Medulla oblongata (tissue), 1 donor: ENCODE results near the gene TRPV4.

ENCODE experiments used
- DNase-seq: peaks from one replicate; pipeline ENCODE4 v3.0.0-alpha.2; 2015; ENCODE audit errors: extremely low spot score

Gene TRPV4

GRCh38 chr12:109740694-109741245 lies 92.4 kb downstream of the TRPV4 start:
- DNase-seq = no peak

DNA sequence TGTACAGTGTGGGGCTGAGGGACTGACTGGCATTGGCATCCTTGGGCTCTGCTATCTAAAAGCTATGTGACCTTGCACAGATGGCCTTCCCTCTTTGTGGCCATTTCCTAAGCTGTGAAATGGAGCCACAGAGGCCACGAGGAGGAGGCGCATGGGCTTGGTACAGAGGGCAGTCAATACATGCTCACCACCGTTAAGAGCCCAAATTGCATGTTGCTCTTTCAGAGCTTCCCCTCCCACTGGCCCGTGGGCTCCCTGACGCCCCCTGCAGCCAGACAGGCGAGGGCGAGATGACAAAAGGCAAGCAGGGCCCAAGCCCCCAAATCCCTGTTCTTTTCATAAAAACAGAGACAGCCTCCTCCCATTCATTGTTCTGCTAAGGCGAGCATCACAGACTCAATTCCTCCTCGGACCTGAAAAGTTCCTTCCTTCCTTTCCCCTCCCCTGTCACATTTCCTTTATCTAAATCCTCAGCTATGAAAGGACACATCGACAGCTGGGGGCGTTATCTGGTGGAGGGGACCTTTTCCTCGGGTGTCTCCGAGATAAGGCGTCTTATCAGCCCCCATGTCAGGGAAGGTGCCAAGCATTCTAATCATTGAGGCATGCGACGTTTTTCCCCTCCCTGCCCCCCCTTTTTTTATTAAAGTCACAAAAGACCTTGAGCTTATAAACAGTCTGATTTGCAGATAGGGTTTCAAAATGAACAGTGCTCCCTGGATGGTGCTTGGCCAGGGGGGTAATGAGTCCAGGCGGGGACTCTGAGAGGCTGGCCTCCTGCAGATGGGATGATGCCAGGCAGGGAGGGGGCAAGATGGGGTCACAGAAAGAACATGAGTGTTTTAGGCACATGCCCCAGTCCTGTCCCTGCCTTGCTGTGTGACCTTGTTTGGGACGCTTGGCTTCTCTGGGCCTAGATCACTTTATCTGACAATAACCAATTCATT lies 93.2 kb downstream of the TRPV4 start:
- no peak for DNase-seq

GRCh38 chr12:109738878-109739665 lies 94.1 kb downstream of the TRPV4 start:
- DNase-seq = no peak

- no peak for DNase-seq
These were observed 95.0 kb downstream of the TRPV4 start for GRCh38 chr12:109738209-109738608.

DNA sequence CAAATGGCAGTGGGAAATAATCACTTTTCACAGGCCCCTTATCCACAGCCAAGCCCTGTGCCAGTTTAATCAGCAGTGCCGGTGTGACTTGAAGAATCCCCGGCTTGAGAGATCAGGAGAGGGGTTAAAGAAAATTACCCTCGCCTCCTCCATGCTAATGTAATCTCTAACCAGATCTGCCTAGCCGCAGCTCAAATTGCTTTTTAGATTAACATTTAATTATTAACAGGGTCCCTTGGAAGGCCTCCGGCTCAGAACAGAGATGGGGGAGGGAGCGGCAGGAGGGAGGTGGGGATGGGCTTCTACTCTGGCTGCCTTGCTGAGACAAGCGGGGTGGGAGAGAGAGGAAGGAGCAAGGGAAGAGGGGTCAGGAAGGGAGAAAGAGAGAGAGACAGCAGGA lies 95.6 kb downstream of the TRPV4 start:
- no peak for DNase-seq

- no peak for DNase-seq
These were observed 96.1 kb downstream of the TRPV4 start for GRCh38 chr12:109737126-109737525.

DNA sequence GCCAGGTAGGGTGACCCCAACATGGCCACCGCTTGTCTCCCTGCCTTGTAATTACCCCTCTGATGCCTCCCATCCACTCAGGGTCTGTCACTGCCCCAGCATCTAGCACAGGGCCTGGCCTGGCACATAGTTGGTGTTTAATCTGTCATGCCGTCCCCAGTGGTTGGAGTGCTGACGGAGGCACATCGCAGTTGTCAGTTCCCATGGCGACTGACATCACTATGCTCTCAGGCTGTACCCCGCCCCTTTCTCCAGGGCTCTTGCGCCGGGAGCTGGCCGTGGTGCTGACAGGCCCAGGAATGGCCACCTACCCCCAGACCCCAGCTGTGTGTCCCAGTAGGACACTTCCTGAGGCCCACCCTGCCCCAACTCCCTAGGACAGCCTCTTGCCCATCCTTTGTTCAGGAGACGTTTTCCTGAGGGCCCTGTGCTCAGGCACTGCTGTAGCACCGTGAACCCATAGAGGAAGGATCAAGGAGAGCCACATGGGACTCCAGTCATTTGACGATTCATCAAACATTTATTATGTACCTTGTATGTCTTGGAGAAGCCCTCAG lies 96.6 kb downstream of the TRPV4 start:
- no peak for DNase-seq

- no peak for DNase-seq
These were observed 97.2 kb downstream of the TRPV4 start for GRCh38 chr12:109735825-109736551.

GRCh38 chr12:109735051-109735521 lies 98.1 kb downstream of the TRPV4 start:
- DNase-seq = no peak

DNA sequence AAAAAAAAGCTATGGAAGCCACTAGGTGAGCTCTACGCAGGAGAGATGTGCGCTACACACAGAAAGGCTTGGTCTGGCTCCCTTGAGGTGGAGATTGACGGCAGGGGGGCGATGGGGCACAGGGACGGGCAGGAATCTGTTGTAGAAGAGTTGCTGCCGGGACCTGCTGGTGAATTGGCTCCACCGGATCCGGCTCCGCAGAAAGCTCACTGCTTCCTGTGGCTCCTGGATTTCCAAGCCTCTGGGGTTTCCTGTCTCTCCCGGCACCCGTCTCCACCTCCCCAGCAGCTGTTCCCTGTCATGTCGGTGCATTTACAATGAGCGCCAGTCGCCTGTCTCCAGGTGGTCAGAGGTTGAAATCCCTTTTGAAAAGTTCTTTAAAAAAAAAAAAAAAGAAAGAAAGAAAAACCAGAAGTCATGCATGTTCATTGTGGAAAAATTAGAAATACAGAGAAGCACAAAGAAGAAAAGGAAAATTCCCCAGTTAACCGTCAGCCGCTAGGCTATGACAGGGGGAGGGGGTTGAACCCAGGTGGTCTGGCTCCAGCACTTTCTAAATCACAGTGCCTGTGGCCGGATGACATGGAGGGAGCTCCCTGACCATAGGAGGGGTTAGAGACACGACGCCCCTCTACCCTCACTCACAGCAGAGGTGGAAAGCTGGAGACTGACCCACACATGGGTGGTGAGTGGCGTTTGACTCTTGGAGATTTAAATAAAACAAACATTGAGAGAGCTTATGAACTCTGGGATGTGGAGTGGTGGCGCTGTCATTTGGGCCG lies 98.8 kb downstream of the TRPV4 start:
- no peak for DNase-seq
